NCI-H1105 (cell line): ENCODE measurements around the gene CACNB2.

Source experiments
- DNase-seq: peaks from one replicate; lab custom pipeline; 2025; lab: John Stamatoyannopoulos, UW

CACNB2 gene

DNA sequence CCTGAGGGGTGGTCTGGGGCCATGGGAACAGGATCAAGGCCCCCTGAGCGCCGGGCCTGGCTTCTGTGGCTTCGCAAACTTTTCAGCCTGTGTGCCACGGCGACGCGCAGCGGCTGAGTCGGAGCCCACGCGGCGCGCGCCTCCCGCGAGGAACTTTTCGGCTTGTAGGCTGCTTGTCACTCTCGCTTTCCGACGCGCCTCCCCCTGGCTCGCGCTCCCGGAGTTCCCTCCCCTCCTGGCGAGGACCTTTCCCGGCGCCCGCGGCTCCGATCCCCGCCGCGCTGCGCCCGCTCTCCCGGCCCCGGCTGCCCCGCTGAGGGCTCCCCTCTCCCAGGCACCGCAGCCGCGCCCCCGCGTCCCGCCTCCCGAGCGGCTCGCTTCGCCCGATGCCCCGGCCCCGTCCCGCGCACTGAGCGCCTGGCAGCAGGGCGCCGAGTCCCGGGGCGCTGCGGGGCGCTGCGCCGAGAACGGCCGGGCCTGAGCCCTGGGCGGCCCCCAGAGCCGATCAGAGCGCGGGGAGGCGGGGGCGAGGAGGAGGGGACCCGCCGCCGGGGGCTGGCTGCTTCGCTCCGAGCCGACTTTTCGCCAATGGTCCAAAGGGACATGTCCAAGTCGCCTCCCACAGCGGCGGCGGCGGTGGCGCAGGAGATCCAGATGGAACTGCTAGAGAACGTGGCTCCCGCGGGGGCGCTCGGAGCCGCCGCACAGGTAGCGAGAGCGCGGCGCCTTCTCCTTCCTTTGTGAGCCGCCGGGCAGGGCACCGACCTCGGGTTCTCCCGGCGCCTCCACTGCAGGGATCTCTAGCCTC lies at the start of gene CACNB2:
Gene CACNB2, plus strand, starts transcription at position 276 of the 808 bp plus-strand sequence.
- peak; percentile 23 for DNase-seq

DNA sequence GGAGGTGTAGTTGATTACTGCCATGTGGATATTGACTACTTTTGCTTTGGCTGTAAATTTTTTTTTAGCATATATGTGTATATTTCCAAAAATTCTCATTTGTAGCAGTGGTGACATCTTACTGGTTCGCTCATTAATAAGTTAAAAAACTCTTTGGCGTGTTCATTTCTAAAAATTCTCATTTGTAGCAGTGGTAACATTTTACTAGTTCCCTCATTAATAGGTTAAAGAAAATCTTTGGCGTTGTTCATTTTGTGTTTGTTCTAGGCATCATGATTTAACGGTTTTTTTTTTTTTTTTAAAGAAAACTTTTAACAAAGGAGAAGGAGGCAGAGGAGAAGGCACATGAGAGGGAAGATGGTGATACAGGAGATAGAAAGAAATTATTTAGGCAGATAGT lies 45.9 kb upstream of the CACNB2 start:
- no peak for DNase-seq

- DNase-seq = no peak
Measured at GRCh38 chr10:18094793-18095192, 45.4 kb upstream of the CACNB2 start.

- no peak for DNase-seq
Measured at GRCh38 chr10:18097524-18097923, 42.7 kb upstream of the CACNB2 start.

GRCh38 chr10:18098201-18098600 lies 42.0 kb upstream of the CACNB2 start:
- no peak for DNase-seq

GRCh38 chr10:18099415-18099814 lies 40.8 kb upstream of the CACNB2 start:
- DNase-seq = no peak

- DNase-seq = no peak
Measured at GRCh38 chr10:18100669-18101068, 39.6 kb upstream of the CACNB2 start.

DNA sequence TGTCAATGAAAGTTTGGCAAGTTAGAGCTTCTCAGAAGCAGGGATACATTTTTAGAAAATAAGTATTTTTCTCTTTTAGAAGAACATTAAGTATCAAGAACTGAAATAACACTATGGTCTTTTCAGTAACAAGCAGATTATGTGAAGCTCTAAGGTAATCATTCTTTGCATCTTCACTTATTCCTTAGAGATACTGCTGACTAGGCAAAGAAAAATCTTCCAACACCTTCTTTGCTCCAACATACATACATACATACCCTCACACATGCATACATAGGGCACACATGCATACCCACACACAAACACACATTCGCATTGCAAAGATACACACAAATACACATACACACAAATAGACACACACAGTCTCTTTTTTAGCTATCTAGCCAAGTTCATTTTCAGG lies 37.8 kb upstream of the CACNB2 start:
- DNase-seq = no peak

DNA sequence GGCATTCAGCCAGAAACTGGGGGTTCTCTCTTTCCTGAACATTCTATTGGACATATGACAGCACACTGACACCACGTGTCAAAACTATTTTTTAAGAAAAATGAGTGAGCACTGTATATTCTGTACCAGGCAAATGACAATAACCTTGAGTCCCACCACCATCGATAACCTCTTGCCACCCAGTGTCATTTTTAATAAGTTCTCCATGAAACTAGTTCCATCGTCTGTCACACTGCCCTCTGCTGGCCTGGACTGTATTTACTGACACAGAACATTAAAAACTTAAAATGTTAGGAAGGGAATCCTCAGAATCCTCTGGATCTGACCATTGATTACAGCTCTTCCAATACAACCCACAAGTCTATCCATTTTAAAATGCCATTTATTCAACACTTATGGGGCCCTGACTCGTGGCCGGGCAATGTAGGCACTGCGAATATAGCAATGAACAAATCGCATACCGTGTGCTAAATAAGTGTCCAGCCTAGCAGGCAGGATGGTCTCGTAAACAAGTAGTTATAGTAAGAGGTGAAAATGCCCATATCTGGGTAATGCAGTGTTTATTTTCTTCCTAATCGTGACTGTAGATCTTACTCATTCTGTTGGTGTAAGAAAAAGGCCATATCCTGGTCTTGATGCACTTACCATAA lies 35.9 kb upstream of the CACNB2 start:
- DNase-seq = peak; percentile 37

DNA sequence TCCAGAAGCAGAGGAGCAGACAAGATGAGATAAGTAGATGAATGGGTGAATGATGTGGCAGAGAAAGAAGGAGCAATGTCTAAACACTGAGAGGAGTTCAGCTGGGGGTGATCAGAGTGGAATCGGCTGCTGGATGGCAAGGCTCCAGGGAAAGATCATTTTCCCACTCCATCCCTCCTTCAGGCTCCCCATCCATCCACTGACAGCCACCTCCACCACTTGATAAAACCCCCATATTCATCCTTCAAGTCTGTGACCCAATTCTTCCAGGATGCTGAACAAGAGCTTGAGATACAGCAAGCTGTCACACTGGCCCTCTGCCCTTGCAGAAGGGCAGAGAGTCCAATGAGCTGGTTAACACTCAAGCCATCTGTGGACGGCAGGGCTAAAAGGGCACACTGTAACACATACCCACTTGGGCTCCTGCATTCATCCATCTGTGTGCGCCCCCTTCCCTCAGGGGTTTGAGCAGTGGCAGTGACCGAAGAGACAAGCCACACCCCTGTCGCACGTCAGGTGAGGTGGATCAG lies 30.8 kb upstream of the CACNB2 start:
- DNase-seq = no peak

DNA sequence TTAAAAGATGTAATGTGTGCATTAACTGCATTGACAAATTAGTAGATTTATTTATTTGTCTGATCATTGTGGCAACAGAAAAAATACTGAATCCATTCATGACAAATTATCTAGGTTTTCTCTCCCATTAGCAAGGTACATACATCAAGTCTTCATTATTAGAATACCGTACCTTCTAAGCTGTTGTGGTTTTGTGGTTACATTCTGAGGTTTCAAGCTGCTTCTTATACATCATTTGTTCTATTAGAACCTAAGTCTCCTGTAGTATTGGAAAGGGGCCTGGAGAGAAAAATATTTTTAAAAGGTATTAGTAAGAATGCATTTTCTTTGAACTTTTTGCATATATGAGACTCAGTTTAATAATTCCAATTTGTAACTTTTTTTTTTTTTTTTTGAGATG lies 26.3 kb upstream of the CACNB2 start:
- no peak for DNase-seq

DNA sequence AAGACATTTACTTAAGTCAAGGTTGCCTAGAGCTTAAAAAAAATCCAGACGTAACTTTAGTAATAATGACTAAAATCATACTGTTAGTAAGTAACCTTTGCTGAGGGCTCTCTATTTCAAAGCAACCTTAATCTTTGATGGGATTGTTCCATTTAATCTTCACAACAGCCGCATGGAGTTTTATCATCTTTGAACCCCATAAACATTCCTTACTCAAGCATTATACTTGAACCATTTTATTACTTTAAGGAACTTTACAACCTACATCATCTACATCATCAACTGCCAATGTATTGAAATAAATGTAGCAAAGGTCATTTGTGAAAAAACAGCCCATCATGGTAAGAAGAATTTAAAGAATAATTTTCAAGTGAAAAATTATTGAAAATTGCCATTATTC lies 22.9 kb upstream of the CACNB2 start:
- no peak for DNase-seq

- no peak for DNase-seq
Measured at GRCh38 chr10:18122753-18123152, 17.5 kb upstream of the CACNB2 start.

DNA sequence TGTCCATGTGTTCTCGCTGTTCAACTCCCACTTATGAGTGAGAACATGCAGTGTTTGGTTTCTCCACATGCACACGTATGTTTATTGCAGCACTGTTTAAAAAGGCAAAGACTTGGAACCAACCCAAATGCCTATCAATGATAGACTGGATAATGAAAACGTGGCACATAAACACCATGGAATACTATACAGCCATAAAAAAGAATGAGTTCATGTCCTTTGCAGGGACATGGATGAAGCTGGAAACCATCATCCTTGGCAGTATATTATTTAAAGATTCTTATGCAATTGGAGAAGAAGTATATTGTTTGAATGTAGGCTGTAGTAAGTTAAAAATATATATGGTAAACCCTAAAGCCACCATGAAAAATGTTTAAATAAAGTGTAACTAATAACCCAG lies 7.2 kb upstream of the CACNB2 start:
- no peak for DNase-seq

GRCh38 chr10:18134509-18134908 lies 5.7 kb upstream of the CACNB2 start:
- no peak for DNase-seq

DNA sequence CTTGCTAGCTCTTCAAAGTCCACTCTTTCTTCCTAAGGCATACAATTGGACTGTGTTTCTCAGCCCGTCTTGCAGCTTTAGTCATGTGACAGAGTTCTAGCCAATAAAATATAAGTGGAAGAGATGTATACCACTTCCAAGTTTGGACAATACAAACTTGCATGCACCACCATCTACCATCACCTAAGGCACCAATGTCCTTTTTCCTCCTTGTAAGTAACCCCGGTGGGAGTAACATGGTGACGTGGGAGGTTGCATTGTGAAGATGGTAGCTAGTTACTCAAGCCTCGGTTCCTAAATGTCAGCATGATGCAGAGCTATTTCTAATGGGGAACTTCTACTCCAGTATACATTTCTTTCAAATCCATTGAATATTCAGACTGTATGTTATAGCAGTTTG lies 5.3 kb upstream of the CACNB2 start:
- no peak for DNase-seq

DNA sequence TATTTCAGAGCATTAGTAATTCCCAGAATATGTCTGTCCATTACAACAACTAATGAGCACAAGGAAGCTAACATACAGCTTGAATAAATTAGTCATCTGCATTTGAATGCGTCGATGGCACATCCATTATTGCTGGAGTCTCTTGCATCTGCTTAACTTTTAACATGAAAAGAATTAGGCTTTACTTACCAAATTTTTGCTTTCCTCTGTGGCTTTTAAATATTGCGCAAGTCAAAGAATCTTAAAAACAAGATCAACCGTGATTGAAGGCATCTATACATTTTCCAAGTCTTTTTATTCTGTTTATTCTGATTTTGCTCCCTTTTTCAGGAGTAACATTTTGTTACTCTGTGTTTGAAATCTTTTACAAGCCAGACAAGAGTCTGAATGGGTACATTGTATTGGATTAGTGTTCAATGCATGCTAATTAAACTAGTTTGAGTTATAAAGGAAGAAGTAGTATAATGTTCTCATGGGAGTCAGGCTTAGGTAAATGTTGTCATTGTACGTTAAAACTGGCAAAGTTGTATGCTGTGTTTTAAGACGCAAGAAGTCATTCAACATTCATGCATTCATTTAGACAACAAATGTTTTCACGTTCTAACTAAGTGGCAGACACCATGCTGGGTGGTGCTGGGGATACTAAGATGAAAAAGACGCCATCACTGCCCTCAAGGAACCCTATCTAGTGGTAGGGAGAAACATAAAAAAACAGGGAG lies 4.0 kb upstream of the CACNB2 start:
- DNase-seq = no peak

GRCh38 chr10:18137111-18137510 lies 3.1 kb upstream of the CACNB2 start:
- no peak for DNase-seq

DNA sequence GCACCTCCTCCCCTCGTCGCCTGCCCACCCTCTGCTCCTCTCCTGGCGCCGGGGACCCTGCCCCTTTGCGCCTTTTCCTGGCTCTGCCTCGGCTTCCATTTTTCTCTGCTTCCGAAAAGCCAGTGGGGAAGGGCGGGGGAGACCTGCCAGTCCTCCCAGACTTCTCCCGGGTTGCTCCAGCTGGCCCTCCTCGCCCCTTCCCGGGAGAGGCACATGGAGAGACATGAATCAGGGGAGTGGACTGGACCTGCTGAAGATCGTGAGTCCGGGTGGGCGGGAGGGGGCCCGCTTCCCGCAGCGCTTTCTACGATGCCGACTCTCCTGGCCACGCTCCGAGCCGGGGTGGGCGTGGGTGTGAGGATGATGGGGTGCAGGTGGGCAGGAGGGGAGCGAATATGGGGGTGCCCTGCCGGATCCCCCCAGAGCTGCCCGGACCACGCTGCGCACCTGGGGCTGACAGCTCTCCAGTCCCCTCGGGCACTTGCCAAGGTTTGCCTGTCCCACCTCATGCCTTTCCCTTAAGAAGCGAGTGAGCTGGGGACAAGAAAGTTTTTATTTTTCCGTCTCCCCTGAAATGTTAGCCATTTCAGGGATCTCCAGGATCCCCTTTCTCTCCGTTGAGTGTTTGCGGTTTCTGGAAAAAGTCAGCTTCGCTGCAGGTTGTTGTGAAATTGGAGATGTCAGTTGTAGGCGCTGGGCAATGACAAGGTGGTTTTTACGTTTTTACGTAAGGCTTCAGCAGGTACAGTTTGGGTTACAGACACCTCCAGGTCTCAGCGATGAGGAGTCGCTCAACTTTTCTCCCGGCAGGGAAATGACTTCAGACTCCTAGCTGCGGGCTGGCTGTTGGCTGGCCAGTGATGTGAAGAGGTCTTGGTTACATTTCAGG lies 977 bp downstream of the CACNB2 start:
- DNase-seq = no peak

DNA sequence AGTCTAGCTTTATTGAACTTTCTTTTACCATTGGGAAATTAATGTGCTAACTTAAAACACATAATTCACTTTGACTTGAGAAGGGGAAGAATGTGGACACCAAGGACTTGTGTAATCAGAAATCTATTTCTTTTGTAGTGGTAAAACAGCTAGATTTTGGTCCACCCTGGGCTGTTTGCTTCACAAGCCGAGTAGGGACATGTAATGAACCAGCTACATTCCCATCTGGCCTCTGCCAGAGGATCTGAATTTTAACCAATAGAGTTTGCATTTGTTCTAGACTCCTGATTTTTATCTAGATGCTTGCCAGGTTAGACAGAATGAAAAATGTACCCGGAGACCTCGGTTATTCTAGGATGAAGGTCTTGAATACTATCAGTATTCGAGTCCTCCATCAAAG lies 1.9 kb downstream of the CACNB2 start:
- no peak for DNase-seq

- DNase-seq = no peak
Measured at GRCh38 chr10:18144396-18144795, 4.2 kb downstream of the CACNB2 start.

GRCh38 chr10:18144928-18145327 lies 4.7 kb downstream of the CACNB2 start:
- peak; percentile 74 for DNase-seq
